Stimulated activated CD4-positive, alpha-beta T cell treated with anti-CD3 and anti-CD28 coated beads, Interleukin-15, amount 100 ng/mL, for 1 hour (primary cell): Measurements from ENCODE around the gene TEF.

Source experiments
- DNase-seq, 2 donors: peaks; one replicate each; pipeline ENCODE4 v3.0.0-alpha.2; 2020; ENCODE audit warnings: low read depth in 1 of 2, low spot score in 1 of 2

Gene TEF

GRCh38 chr22:41353862-41354575 is 27.7 kb upstream of the TEF start:
- DNase-seq = no peak

DNA sequence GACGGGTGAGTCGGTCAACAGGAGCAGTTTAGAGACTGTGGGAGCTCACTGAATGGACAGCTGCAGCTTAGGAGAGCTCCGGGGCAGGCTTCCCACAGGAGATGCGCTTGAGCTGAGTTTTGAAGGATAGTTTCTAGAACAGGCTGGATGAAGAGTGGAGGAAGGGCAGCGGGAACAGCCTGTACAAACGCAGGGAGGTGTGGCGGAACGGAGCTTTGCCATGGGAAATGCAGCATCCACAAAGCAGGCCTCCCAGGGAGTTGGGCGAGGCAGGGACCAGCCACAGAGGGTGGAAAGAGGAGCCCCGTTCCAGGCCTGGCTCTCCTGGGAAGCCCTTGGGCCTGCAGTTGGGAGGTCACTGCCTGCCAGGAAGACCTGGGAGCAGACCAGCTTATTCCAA is 26.8 kb upstream of the TEF start:
- no peak for DNase-seq

- no peak for DNase-seq
Measured at GRCh38 chr22:41355895-41356294, 25.8 kb upstream of the TEF start.

DNA sequence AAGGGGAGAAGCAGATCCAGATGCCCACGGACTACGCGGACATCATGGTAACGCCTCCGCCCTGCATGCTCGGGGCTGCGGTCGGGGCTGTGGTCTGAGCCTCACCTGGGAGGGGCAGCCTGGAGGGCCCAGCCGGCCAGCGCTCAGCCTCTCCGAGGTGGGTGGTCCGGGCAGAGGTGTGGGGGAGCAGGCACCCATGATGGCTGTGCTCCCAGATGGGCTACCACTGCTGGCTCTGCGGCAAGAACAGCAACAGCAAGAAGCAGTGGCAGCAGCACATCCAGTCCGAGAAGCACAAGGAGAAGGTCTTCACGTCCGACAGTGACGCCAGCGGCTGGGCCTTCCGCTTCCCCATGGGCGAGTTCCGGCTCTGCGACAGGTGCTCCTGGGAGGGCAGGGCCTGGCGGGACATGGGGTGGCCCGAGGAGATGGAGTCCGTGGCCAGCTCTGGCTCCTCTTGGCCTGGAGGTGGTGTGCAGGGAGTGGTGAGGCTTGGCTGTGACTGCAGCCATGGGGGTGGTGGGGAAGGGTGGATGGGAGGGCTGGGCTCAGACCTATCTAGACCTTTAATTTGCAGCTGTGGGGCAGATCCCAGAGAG is 25.2 kb upstream of the TEF start:
- DNase-seq = no peak

- no peak for DNase-seq
Measured at GRCh38 chr22:41357191-41357590, 24.6 kb upstream of the TEF start.

GRCh38 chr22:41358927-41359326 is 22.8 kb upstream of the TEF start:
- no peak for DNase-seq

DNA sequence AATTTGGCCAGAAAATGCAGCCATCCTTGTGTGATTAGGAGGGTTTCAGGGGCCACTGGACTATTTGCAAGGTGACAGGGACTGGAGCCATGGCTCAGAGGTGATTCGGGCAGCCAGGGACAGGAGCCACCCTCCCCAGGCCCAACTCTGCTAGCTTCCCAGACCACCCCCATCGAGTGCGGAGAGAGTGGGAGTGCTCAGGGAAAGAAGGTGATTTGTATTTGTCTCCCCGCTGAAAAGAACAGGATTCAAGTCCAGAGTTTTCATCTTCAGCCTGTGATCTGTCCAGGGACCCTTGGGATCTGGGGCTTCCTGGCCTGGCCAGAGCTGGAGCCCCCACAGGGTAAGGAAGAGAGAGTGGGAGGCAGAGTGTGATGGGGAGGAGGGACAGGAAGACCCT is 22.4 kb upstream of the TEF start:
- no peak for DNase-seq

DNA sequence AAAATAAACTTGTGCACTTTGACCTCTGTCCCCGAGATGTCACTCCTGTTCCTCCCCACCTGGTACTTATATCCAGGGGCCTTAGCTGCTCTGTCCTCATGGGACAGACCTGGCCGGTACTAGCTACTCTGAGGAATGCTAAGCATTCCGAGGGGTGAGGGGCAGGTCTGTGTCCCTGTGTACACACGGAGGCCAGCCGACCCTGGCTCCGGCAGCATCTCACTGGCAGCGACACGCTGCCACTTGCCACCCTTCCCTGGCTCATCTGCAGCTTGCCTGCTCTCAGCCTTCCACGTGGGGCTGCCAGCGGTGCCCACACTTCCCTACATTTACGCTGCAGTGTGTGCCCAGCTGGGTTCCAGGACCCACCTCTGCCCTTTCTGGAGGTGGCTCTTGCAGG is 21.6 kb upstream of the TEF start:
- no peak for DNase-seq

GRCh38 chr22:41361716-41362310 is 19.9 kb upstream of the TEF start:
- no peak for DNase-seq

- no peak for DNase-seq
Measured at GRCh38 chr22:41362615-41363014, 19.1 kb upstream of the TEF start.

- no peak for DNase-seq
Measured at GRCh38 chr22:41364233-41364632, 17.5 kb upstream of the TEF start.

GRCh38 chr22:41364955-41365354 is 16.8 kb upstream of the TEF start:
- no peak for DNase-seq

- DNase-seq = no peak
Measured at GRCh38 chr22:41365425-41365824, 16.3 kb upstream of the TEF start.

- no peak for DNase-seq
Measured at GRCh38 chr22:41366323-41367029, 15.3 kb upstream of the TEF start.

DNA sequence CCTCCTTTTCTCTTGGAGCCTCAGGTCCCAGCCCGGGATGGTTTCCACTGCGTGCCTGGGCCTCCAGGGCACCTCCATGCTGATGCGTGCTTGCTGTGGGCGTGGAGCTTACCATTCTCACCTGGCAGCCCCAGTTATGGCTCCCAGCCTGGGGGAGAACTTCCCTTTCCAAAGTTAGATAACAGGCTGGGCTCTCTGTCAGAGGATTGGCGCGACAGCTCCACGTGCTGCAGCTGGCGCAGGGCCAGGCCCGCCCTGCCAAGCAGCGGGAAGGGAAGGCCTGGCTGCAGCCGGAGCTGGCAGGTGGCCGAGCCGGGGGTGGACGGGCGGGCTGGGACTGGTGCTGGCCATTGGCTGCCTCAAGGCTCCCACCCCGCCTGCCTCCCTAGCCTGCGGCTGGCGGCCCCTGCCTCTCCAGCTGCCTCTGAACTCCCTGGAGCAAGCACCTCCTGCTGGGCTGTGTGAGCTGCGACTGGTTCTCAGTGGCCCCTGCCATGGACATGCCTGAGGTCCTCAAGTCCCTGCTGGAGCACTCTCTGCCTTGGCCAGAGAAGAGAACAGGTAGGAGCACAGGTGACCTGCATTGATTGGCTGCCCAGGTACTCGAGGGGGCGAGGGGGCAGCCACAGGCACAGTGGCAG is 14.6 kb upstream of the TEF start:
- DNase-seq = no peak

- no peak for DNase-seq
Measured at GRCh38 chr22:41367680-41368542, 13.8 kb upstream of the TEF start.

- DNase-seq = no peak
Measured at GRCh38 chr22:41368543-41369423, 13.0 kb upstream of the TEF start.

DNA sequence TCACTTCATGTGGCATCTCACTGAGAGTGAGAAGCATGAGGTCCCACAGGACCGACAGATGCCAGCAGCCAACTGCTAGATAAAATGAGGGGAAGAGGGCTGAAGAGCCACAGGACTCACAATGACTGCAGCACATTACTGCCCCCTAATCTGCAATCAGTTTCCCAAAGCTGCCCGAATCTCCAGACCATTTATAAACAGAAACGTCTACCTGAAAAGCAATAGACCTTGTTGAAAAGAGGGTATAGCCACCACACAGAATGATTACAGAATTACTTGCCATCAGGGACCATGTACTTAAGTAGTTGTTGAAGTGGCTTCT is 12.4 kb upstream of the TEF start:
- DNase-seq = no peak

DNA sequence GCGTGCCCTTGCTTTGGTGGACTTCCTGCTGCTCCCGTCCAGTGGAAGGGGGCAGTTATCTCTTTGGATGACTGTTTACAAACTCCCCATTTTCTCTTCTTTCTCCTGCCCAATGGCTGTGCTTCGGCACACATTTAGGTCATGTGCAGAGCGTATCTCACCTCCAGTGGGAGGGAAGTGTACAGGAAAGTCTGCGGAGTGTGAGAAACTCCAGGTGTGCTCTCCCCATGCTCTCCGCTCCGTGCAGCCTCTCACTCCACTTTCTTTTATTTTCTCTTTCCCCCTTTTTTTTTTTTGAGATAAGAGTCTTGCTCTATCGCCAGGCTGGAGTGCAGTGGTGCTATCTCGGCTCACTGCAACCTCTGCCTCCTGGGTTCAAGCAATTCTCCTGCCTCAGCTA is 11.9 kb upstream of the TEF start:
- DNase-seq = no peak

DNA sequence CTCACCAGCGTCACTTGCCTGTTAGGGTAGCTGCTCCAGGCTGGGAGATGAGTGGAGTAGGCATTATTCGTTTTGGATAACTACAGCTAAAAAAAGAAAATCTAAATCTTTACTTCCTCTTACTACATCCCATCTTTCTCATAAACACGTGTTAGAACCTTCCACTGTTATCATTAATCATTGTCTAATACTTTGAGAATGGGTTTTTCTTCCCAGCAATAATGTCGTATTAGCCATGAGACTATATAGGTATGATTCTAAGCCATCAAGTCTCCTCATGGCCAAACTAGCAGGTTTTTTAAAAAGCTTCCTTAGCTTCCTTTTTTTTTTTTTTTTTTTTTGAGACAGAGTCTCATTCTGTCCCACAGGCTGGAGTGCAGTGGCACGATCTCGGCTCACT is 3.9 kb upstream of the TEF start:
- no peak for DNase-seq
